Thyroid gland (tissue), 4 donors: ENCODE data around the gene KIAA0930.

Experiments used
- POLR2A ChIP-seq, 2 donors: fragments of 450-650 bp; IDR thresholded peaks; one replicate each; pipeline ENCODE4 v1.6.1; 2017; ENCODE audit warnings: antibody characterized with exemption in 2 of 2, mild to moderate bottlenecking in 2 of 2, moderate library complexity in 1 of 2
- TF ChIP-seq, protein P1 (sequence below), 6 experiments: fragments of 200-600 bp in 3 of 6; fragments of 450-650 bp in 3 of 6; sonication (generic) in 3 of 6; IDR thresholded peaks; one replicate each; pipeline ENCODE4 v1.5.1; 2016 to 2019; ENCODE audit warnings: antibody characterized with exemption in 6 of 6, mild to moderate bottlenecking in 2 of 6, inconsistent platforms in 1 of 6, moderate library complexity in 1 of 6

DNA sequence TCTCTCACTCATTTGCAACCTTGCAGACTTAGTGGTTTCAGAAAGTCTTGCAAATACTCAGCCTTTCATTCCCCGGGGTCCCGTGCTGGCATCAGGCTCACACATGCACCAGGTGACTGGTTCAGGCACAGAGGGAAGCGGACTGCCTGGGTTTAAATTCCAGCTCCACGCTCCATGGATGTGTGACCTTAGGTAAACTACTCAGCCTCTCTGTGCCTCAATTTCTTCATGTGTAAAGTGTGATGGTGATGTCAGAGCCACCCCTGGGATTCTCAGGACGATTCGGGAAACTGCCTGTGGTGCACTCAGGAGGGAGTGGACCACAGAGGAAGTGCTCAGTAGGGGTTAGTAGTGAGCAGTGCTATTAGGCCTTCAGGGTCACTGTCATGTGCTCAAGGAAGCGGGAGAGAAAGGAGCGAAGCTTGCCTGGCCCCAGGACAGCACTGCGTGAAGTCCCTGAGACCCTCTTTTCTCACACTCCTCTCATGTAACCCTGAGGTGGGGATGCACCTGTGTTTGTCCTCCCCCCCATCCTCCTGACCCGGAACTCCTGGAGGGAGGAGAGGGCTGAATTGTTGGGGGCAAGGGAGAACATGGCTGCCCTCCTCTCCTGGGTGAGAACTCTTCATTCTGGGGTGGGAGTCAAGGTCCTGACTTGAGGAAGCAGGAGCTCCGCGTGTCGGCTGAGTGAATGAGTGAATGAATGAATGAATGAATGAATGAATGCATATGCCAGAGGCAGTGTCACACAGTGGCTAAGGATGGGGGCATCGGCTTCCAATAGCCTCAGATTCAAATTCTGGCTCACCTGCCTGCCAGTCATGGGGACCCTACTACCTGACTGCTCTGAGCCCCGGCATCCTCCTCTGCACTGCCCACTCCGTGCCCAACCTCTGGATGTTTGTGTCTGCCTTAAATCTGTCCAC lies 29.7 kb upstream of the KIAA0930 start:
- TF ChIP-seq, protein P1, sequence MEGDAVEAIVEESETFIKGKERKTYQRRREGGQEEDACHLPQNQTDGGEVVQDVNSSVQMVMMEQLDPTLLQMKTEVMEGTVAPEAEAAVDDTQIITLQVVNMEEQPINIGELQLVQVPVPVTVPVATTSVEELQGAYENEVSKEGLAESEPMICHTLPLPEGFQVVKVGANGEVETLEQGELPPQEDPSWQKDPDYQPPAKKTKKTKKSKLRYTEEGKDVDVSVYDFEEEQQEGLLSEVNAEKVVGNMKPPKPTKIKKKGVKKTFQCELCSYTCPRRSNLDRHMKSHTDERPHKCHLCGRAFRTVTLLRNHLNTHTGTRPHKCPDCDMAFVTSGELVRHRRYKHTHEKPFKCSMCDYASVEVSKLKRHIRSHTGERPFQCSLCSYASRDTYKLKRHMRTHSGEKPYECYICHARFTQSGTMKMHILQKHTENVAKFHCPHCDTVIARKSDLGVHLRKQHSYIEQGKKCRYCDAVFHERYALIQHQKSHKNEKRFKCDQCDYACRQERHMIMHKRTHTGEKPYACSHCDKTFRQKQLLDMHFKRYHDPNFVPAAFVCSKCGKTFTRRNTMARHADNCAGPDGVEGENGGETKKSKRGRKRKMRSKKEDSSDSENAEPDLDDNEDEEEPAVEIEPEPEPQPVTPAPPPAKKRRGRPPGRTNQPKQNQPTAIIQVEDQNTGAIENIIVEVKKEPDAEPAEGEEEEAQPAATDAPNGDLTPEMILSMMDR (IDR thresholded peaks at IDR 0.05) = no peak
- TF ChIP-seq POLR2A (IDR thresholded peaks at IDR 0.05) = no peak
